Vagina (tissue), 2 donors: ENCODE results near the gene PIGX.

Source experiments
- CTCF ChIP-seq, 3 experiments: fragments of 450-650 bp in 2 of 3; fragments of 200-600 bp in 1 of 3; sonication (generic) in 1 of 3; IDR thresholded peaks; one replicate each; pipeline ENCODE4 v1.5.1; 2017 to 2019; ENCODE audit warnings: antibody characterized with exemption in 3 of 3, mild to moderate bottlenecking in 2 of 3, moderate library complexity in 2 of 3
- POLR2A ChIP-seq, 2 donors: fragments of 450-650 bp; IDR thresholded peaks; one replicate each; pipeline ENCODE4 v1.6.1; 2017; ENCODE audit warnings: antibody characterized with exemption in 2 of 2, mild to moderate bottlenecking in 2 of 2, moderate library complexity in 2 of 2
- POLR2AphosphoS5 ChIP-seq, 2 donors: sonication (generic); formaldehyde crosslinking; IDR thresholded peaks; one replicate each; pipeline ENCODE4 v1.9.0; 2017; ENCODE audit warnings: antibody characterized with exemption in 2 of 2, mild to moderate bottlenecking in 2 of 2, low read depth in 1 of 2; ENCODE audit not compliant: insufficient read depth in 1 of 2

DNA sequence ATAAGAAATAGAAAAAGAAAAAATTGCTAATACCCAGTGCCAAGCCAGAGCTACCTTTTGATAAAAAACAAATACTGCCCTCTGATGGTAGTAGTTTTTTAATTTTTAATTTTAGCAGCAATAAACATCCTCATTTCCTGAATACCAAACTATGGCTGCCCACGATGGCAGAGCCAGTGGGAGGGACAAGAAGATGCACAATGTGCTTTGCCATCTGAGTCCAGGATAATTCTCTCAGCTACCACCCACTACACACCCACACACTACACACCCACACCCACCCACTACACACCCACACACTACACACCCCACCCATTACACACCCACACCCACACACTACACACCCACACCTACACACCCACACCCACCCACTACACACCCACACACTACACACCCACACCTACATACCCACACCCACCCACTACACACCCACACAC, 18.0 kb upstream of the PIGX start:
- TF ChIP-seq CTCF (IDR thresholded peaks at IDR 0.05) = no peak
- no peak for TF ChIP-seq POLR2AphosphoS5 (IDR thresholded peaks at IDR 0.05; ENCODE audit: insufficient read depth in 1 of 2, low read depth in 1 of 2)
- no peak for TF ChIP-seq POLR2A (IDR thresholded peaks at IDR 0.05)
